ENCODE measurements around the gene PITHD1. TPM values are rescaled to one million over a fixed set of nuclear protein-coding genes. Genes with fewer than 3 reads are reported as not detected.

The PITHD1 gene
- total RNA-seq, 3 donors from 2014 or later (not counting 1 experiment from before 2014, with no cell fraction given): 73.2 to 84.1 (median 77.7) TPM

DNA sequence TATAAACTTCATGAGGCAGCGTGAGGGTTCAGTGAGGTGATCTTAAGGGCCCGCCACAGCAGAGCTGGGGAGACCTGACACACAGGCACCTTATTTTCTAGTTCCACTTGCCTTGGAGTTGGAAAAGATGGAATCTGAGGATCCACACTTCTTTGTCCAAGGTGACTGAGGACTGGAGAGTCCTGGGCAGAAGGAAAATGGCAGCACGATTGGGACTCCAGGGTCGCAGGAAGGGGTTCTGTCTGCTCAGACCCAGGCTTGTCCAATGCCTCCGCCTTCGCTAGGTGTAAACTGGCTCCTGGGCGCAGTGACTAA is 21.0 kb downstream of the PITHD1 start:
- peaks cover 16 to 36% of the 10 kb centered on the region in 2 donors for H3K4me1 Mint-ChIP-seq
- H3K9me3 Mint-ChIP-seq: no peaks in the 10 kb centered on the region
- no peak for ATAC-seq
- 52% methylated on average over 7 of the region's 7 CpGs for WGBS (ENCODE audit: insufficient coverage)
- H3K4me3 Mint-ChIP-seq: peak overlapping the region; percentile 94
- intact Hi-C loops (cut with micrococcal nuclease): no loop called here
- H3K36me3 Mint-ChIP-seq: no peaks in the 10 kb centered on the region
- Histone ChIP-seq H3K9me3 (ENCODE audit: control insufficient read depth, insufficient read depth, low read length) (no peaks in the 10 kb centered on the region), H3K4me3 (ENCODE audit: low read length) (peak overlapping the region; percentile 93), H3K36me3 (ENCODE audit: control insufficient read depth, insufficient read depth, low read length) (peaks cover 20% of the 10 kb centered on the region), H3K27me3 (ENCODE audit: control insufficient read depth, insufficient read depth, low read length) (no peaks in the 10 kb centered on the region), H3K4me1 (ENCODE audit: control insufficient read depth, insufficient read depth, low read length) (peaks cover 30% of the 10 kb centered on the region), H3K27ac (ENCODE audit: low read length) (peak overlapping the region; percentile 70)
- DNase-seq: no peak
- TF ChIP-seq, protein P1, sequence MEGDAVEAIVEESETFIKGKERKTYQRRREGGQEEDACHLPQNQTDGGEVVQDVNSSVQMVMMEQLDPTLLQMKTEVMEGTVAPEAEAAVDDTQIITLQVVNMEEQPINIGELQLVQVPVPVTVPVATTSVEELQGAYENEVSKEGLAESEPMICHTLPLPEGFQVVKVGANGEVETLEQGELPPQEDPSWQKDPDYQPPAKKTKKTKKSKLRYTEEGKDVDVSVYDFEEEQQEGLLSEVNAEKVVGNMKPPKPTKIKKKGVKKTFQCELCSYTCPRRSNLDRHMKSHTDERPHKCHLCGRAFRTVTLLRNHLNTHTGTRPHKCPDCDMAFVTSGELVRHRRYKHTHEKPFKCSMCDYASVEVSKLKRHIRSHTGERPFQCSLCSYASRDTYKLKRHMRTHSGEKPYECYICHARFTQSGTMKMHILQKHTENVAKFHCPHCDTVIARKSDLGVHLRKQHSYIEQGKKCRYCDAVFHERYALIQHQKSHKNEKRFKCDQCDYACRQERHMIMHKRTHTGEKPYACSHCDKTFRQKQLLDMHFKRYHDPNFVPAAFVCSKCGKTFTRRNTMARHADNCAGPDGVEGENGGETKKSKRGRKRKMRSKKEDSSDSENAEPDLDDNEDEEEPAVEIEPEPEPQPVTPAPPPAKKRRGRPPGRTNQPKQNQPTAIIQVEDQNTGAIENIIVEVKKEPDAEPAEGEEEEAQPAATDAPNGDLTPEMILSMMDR (IDR thresholded peaks at IDR 0.05): no peak
- no peaks in the 10 kb centered on the region for H3K27me3 Mint-ChIP-seq (ENCODE audit: low read depth in 2 of 2)
- peak overlapping the region; percentile 85 to 92 for H3K27ac Mint-ChIP-seq

DNA sequence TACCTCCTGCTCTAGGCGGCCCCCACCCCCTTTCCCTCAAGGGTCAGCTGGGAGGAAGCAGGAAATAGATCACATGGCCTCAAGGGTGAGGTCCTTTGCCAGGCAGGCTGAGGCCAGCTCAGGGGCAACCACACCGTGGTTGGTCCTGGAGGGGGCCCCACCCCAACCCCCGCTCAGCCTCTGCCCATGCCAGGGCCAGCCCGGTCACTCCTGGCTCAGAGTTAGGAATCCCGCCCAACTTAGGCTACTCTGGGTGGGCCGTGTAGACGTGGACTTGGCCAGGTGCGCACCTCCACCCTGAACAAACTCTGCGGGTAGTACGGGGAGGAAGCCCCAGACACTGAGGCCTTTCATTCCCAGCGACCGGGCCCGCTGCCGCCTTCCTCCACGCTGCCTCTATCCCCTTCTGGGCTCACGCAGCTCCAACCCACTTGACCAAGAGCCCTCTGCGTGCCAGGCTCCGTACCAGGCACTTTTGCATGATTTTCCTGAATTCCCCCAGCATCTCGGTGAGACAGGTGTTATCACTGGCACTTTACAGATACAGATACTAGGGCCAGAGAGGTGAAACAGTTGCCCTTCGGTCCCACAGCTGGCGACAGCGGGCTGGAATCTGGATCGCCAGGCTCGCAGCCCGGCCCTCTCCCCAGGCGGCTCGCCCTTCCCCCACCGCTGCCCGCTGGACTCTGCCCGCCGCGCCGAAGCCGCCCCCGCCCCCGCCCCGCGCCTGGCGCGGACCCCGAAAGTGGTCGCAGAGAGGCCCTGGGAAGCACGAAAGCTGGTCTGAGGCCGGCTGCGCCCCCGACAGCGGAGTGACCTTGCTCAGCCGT is 21.6 kb downstream of the PITHD1 start:
- H3K27me3 ChIP-seq (ENCODE audit: control insufficient read depth, insufficient read depth, low read length): no peaks in the 10 kb centered on the region
- Mint-ChIP-seq H3K9me3 (no peaks in the 10 kb centered on the region), H3K4me1 (peaks cover 16 to 35% of the 10 kb centered on the region in 2 donors), H3K4me3 (peak overlapping the region; percentile 94), H3K36me3 (no peaks in the 10 kb centered on the region), H3K27me3 (ENCODE audit: low read depth in 2 of 2) (no peaks in the 10 kb centered on the region), H3K27ac (peak overlapping the region; percentile 85 to 92)
- WGBS (ENCODE audit: insufficient coverage): 1% methylated on average over 48 of the region's 48 CpGs
- DNase-seq: peak; percentile 46 to 51
- H3K4me1 ChIP-seq (ENCODE audit: control insufficient read depth, insufficient read depth, low read length): peaks cover 30% of the 10 kb centered on the region
- H3K36me3 ChIP-seq (ENCODE audit: control insufficient read depth, insufficient read depth, low read length): peaks cover 18% of the 10 kb centered on the region
- intact Hi-C loops (cut with micrococcal nuclease): loop anchor here (1.0 to 2.0 kb wide), 2 partner anchors 26 to 69 kb away; partner anchors contain the start of genes FUCA1 and HMGCL
- no peaks in the 10 kb centered on the region for H3K9me3 ChIP-seq (ENCODE audit: control insufficient read depth, insufficient read depth, low read length)
- peak in 2 of 3 donors; percentile 13 to 30 for ATAC-seq
- peak overlapping the region; percentile 70 for H3K27ac ChIP-seq (ENCODE audit: low read length)
- peak overlapping the region; percentile 93 for H3K4me3 ChIP-seq (ENCODE audit: low read length)
- TF ChIP-seq, protein P1 (IDR thresholded peaks at IDR 0.05): no peak

DNA sequence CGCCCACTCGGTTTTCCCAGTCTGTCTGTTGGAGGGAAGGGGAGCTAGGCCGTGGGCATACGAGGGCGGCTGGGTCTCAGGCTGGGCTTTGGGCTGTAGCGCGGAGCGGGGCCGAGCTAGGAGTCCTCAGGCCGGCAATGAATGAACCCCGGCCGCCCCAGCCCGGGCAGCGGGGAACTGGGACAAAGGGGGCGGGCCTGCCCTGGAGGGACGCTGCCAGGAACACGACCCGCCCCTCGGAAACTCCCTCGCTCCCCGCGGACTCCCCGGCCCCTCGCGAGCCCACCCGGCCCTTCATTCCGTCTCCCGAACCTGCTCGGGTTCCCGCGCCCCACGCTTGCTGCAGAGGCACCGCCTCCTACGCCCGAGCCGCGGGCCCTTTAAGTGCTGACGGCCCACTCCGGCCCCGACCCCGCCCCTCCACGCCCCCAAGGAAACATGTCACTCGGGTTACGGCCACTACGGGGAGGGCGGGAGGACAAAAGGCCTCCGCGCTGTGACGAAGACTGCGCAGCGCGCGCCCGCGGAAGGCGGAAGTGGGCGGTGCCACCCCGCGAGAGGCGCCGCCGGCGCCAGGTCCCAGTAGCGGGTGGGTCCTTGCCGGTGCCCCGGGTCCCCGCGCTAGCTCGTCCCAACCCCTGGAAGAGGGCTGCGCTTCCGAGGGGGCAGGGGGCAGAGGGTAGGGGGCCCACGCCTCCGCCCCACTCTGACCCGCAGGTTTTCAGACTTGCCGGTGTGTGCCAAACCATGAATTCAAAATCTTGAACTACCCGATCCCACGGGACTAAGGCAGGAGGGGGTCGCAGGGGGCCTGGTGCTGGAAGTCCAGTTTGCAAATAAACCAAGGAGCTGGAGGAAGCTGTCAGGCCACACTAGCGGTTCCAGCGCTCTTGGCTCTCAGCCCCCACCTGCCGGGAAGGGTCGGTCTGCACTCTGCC is 22.5 kb downstream of the PITHD1 start, which contains the start of gene GALE:
GALE (minus strand) TSS at position 355 of the 938 bp plus-strand sequence. CDS start 1,747 bp downstream, outside the sequence.
- H3K4me1 Mint-ChIP-seq: peaks cover 16 to 29% of the 10 kb centered on the region in 2 donors
- no peaks in the 10 kb centered on the region for H3K27me3 ChIP-seq (ENCODE audit: control insufficient read depth, insufficient read depth, low read length)
- no peaks in the 10 kb centered on the region for H3K36me3 Mint-ChIP-seq
- no peaks in the 10 kb centered on the region for H3K9me3 Mint-ChIP-seq
- WGBS (ENCODE audit: insufficient coverage): under 1% methylated on average over 82 of the region's 82 CpGs
- peaks cover 30% of the 10 kb centered on the region for H3K4me1 ChIP-seq (ENCODE audit: control insufficient read depth, insufficient read depth, low read length)
- no peaks in the 10 kb centered on the region for H3K27me3 Mint-ChIP-seq (ENCODE audit: low read depth in 2 of 2)
- peak within 1 kb of the TSS; percentile 94 for H3K4me3 Mint-ChIP-seq
- no peaks in the 10 kb centered on the region for H3K9me3 ChIP-seq (ENCODE audit: control insufficient read depth, insufficient read depth, low read length)
- DNase-seq: peak; percentile 93 to 98
- ATAC-seq: peak; percentile 92 to 98 (median 93)
- peaks cover 15% of the 10 kb centered on the region for H3K36me3 ChIP-seq (ENCODE audit: control insufficient read depth, insufficient read depth, low read length)
- H3K27ac ChIP-seq (ENCODE audit: low read length): peak within 1 kb of the TSS; percentile 88
- peak within 1 kb of the TSS; percentile 93 for H3K4me3 ChIP-seq (ENCODE audit: low read length)
- intact Hi-C loops (cut with micrococcal nuclease): loop anchor here (1.0 to 2.0 kb wide), 2 partner anchors 25 to 68 kb away; partner anchors contain the start of genes FUCA1 and HMGCL
- TF ChIP-seq, protein P1 (IDR thresholded peaks at IDR 0.05): no peak
- H3K27ac Mint-ChIP-seq: peak within 1 kb of the TSS; percentile 85 to 92
